Central memory CD8-positive, alpha-beta T cell (primary cell): ENCODE measurements around the gene CXCL17.

ENCODE experiments used
- ATAC-seq: fragments of 150-1000 bp; cut with Tn5 transposase; replicated peaks from 2 replicates; pipeline ENCODE4 v1.10.0; 2022; ENCODE audit warnings: mild to moderate bottlenecking, moderate FRiP score, moderate number of reproducible peaks; ENCODE audit not compliant: poor library complexity, severe bottlenecking; ENCODE audit errors: extremely low read depth
- DNase-seq, 2 donors: peaks; one replicate each; pipeline ENCODE4 v3.0.0; 2021; ENCODE audit warnings: low spot score in 2 of 2
- H3K27ac Mint-ChIP-seq: one replicate; pipeline ENCODE4 v1.8.0; 2022; ENCODE audit warnings: low read depth, mild to moderate bottlenecking, moderate library complexity, mixed read lengths
- H3K27me3 Mint-ChIP-seq: one replicate; pipeline ENCODE4 v1.8.0; 2022; ENCODE audit warnings: mixed read lengths
- H3K36me3 Mint-ChIP-seq: one replicate; pipeline ENCODE4 v1.8.0; 2022; ENCODE audit warnings: mild to moderate bottlenecking, moderate library complexity, mixed read lengths; ENCODE audit not compliant: insufficient read depth
- H3K4me1 Mint-ChIP-seq: one replicate; pipeline ENCODE4 v1.8.0; 2022; ENCODE audit warnings: mixed read lengths
- H3K4me3 Mint-ChIP-seq: one replicate; pipeline ENCODE4 v1.8.0; 2022; ENCODE audit warnings: mild to moderate bottlenecking, moderate library complexity, mixed read lengths
- H3K9me3 Mint-ChIP-seq: one replicate; pipeline ENCODE4 v1.8.0; 2022; ENCODE audit warnings: mixed read lengths

Gene CXCL17

GRCh38 chr19:42412661-42413076 lies 30.1 kb downstream of the CXCL17 start:
- DNase-seq = no peak
- no peaks in the 10 kb centered on the region for H3K27me3 Mint-ChIP-seq
- H3K9me3 Mint-ChIP-seq = no peaks in the 10 kb centered on the region
- H3K4me1 Mint-ChIP-seq = peaks cover 13% of the 10 kb centered on the region
- no peak for ATAC-seq
- peaks cover 13% of the 10 kb centered on the region for H3K36me3 Mint-ChIP-seq
- no peak overlapping the region for H3K27ac Mint-ChIP-seq
- H3K4me3 Mint-ChIP-seq = no peak overlapping the region

- H3K4me3 Mint-ChIP-seq = no peak overlapping the region
Observed at GRCh38 chr19:42412227-42412626, 30.5 kb downstream of the CXCL17 start.

GRCh38 chr19:42411581-42412178 lies 31.1 kb downstream of the CXCL17 start:
- peak overlapping the region; percentile 65 for H3K27ac Mint-ChIP-seq
- DNase-seq (no peak), ATAC-seq (no peak)
- peaks cover 14% of the 10 kb centered on the region for H3K4me1 Mint-ChIP-seq
- H3K4me3 Mint-ChIP-seq = no peak overlapping the region
- no peaks in the 10 kb centered on the region for H3K27me3 Mint-ChIP-seq
- H3K9me3 Mint-ChIP-seq = no peaks in the 10 kb centered on the region
- peaks cover 13% of the 10 kb centered on the region for H3K36me3 Mint-ChIP-seq

More at GRCh38 chr19:42412227-42412626, 30.5 kb downstream of the CXCL17 start:
- DNase-seq (no peak), ATAC-seq (no peak)
- Mint-ChIP-seq H3K4me1 (peaks cover 13% of the 10 kb centered on the region), H3K9me3 (no peaks in the 10 kb centered on the region), H3K27me3 (no peaks in the 10 kb centered on the region), H3K27ac (peak overlapping the region; percentile 65), H3K36me3 (peaks cover 13% of the 10 kb centered on the region)

- Mint-ChIP-seq H3K4me3 (no peak overlapping the region), H3K27ac (no peak overlapping the region), H3K4me1 (peaks cover 18% of the 10 kb centered on the region), H3K36me3 (peaks cover 15% of the 10 kb centered on the region), H3K27me3 (no peaks in the 10 kb centered on the region), H3K9me3 (no peaks in the 10 kb centered on the region)
- ATAC-seq (no peak), DNase-seq (no peak)
Observed at GRCh38 chr19:42410371-42410770, 32.4 kb downstream of the CXCL17 start.

GRCh38 chr19:42409477-42409876 lies 33.3 kb downstream of the CXCL17 start:
- peaks cover 18% of the 10 kb centered on the region for H3K4me1 Mint-ChIP-seq
- DNase-seq (no peak), ATAC-seq (no peak)
- peaks cover 11% of the 10 kb centered on the region for H3K36me3 Mint-ChIP-seq
- no peaks in the 10 kb centered on the region for H3K27me3 Mint-ChIP-seq
- H3K4me3 Mint-ChIP-seq = no peak overlapping the region
- no peaks in the 10 kb centered on the region for H3K9me3 Mint-ChIP-seq
- peak overlapping the region; percentile 48 for H3K27ac Mint-ChIP-seq

- H3K27ac Mint-ChIP-seq = peak overlapping the region; percentile 48
- peaks cover 3% of the 10 kb centered on the region for H3K36me3 Mint-ChIP-seq
- DNase-seq = no peak
- no peaks in the 10 kb centered on the region for H3K27me3 Mint-ChIP-seq
- no peaks in the 10 kb centered on the region for H3K9me3 Mint-ChIP-seq
- no peak overlapping the region for H3K4me3 Mint-ChIP-seq
- peaks cover 22% of the 10 kb centered on the region for H3K4me1 Mint-ChIP-seq
- ATAC-seq = no peak
Observed at GRCh38 chr19:42407816-42408175, 35.0 kb downstream of the CXCL17 start.

- Mint-ChIP-seq H3K4me3 (no peak overlapping the region), H3K27ac (no peak overlapping the region), H3K27me3 (no peaks in the 10 kb centered on the region), H3K9me3 (no peaks in the 10 kb centered on the region), H3K36me3 (peaks cover 3% of the 10 kb centered on the region), H3K4me1 (peaks cover 26% of the 10 kb centered on the region)
- ATAC-seq = no peak
- no peak for DNase-seq
Observed at GRCh38 chr19:42407085-42407815, 35.5 kb downstream of the CXCL17 start.

GRCh38 chr19:42406111-42406510 lies 36.6 kb downstream of the CXCL17 start:
- peaks cover 3% of the 10 kb centered on the region for H3K36me3 Mint-ChIP-seq

GRCh38 chr19:42403586-42403985 lies 39.2 kb downstream of the CXCL17 start:
- no peak for ATAC-seq
- H3K4me3 Mint-ChIP-seq = no peak overlapping the region
- DNase-seq = no peak
- H3K9me3 Mint-ChIP-seq = no peaks in the 10 kb centered on the region
- no peaks in the 10 kb centered on the region for H3K27me3 Mint-ChIP-seq
- no peak overlapping the region for H3K27ac Mint-ChIP-seq
- H3K4me1 Mint-ChIP-seq = peaks cover 49% of the 10 kb centered on the region
- H3K36me3 Mint-ChIP-seq = peaks cover 3% of the 10 kb centered on the region

More at GRCh38 chr19:42406111-42406510, 36.6 kb downstream of the CXCL17 start:
- DNase-seq (no peak), ATAC-seq (no peak)
- no peak overlapping the region for H3K4me3 Mint-ChIP-seq
- H3K4me1 Mint-ChIP-seq = peaks cover 27% of the 10 kb centered on the region
- no peaks in the 10 kb centered on the region for H3K9me3 Mint-ChIP-seq
- H3K27me3 Mint-ChIP-seq = no peaks in the 10 kb centered on the region
- H3K27ac Mint-ChIP-seq = no peak overlapping the region

- Mint-ChIP-seq H3K9me3 (no peaks in the 10 kb centered on the region), H3K27ac (peak overlapping the region; percentile 64), H3K36me3 (peaks cover 3% of the 10 kb centered on the region), H3K4me1 (peaks cover 55% of the 10 kb centered on the region), H3K4me3 (peak overlapping the region; percentile 84), H3K27me3 (no peaks in the 10 kb centered on the region)
- ATAC-seq (no peak), DNase-seq (no peak)
Observed at GRCh38 chr19:42402376-42403116, 40.2 kb downstream of the CXCL17 start.

- H3K27ac Mint-ChIP-seq = peak overlapping the region; percentile 64
- H3K4me1 Mint-ChIP-seq = peaks cover 62% of the 10 kb centered on the region
- no peaks in the 10 kb centered on the region for H3K27me3 Mint-ChIP-seq
- DNase-seq (peak; percentile 60 to 68), ATAC-seq (peak; percentile 83)
- no peaks in the 10 kb centered on the region for H3K9me3 Mint-ChIP-seq
- peaks cover 7% of the 10 kb centered on the region for H3K36me3 Mint-ChIP-seq
- peak overlapping the region; percentile 84 for H3K4me3 Mint-ChIP-seq
Observed at GRCh38 chr19:42401365-42402303, 41.1 kb downstream of the CXCL17 start.

- DNase-seq (no peak), ATAC-seq (no peak)
- H3K27ac Mint-ChIP-seq = peak overlapping the region; percentile 58
- peaks cover 3% of the 10 kb centered on the region for H3K36me3 Mint-ChIP-seq
- H3K4me1 Mint-ChIP-seq = peaks cover 64% of the 10 kb centered on the region
- H3K4me3 Mint-ChIP-seq = no peak overlapping the region
- no peaks in the 10 kb centered on the region for H3K9me3 Mint-ChIP-seq
- no peaks in the 10 kb centered on the region for H3K27me3 Mint-ChIP-seq
Observed at GRCh38 chr19:42400404-42400803, 42.3 kb downstream of the CXCL17 start.
